ENCODE results near the gene DEPP1. TPM values are rescaled to one million over a fixed set of nuclear protein-coding genes. Genes with fewer than 3 reads are reported as not detected.

DEPP1 gene
- total RNA-seq, 1 experiment from 2014 or later = 0.54 TPM

DNA sequence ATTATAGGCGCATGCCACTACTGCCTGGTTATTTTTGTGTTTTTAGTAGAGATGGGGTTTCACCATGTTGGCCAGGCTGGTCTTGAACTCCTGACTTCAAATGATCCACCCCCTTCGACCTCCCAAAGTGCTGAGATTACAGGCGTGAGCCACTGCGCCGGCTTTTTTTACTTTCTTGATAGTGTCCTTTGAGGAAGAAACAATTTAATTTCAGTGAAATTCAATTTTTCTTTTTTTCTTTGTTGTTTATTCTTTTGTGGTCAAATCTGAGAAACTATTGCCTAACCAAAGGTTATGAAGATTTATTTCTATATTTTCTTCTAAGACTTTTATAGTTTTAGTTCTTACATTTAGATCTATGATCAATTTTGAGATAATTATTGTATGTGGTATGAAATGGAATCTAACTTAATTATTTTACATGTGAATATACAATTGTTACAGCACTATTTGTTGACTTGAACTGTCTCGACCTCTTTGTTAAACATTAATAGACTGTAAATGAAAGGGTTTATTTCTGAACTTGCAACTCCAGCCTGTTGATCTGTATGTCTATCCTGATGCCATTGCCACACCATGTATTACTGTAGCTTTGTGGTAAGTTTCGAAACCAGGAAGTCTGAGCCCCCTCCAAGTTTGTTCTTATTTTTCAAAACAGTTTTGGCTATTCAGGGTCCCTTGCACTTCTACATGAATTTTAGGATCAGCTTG, 38.8 kb downstream of the DEPP1 start:
- Histone ChIP-seq H3K9me3 (ENCODE audit: low read depth, low read length, poor library complexity, severe bottlenecking) (peaks cover 8% of the 10 kb centered on the region), H3K27ac (ENCODE audit: low read depth, low read length, poor library complexity, severe bottlenecking) (no peak overlapping the region), H3K4me3 (ENCODE audit: low read depth, low read length, poor library complexity, severe bottlenecking) (no peak overlapping the region), H3K27me3 (replicated peaks; ENCODE audit: insufficient read depth, low read depth, low read length, poor library complexity) (no peaks in the 10 kb centered on the region), H3K36me3 (ENCODE audit: insufficient read depth, low read length, poor library complexity, severe bottlenecking) (no peaks in the 10 kb centered on the region), H3K4me1 (ENCODE audit: insufficient read depth, low read length, poor library complexity, severe bottlenecking) (no peaks in the 10 kb centered on the region)
- TF ChIP-seq, protein P1, sequence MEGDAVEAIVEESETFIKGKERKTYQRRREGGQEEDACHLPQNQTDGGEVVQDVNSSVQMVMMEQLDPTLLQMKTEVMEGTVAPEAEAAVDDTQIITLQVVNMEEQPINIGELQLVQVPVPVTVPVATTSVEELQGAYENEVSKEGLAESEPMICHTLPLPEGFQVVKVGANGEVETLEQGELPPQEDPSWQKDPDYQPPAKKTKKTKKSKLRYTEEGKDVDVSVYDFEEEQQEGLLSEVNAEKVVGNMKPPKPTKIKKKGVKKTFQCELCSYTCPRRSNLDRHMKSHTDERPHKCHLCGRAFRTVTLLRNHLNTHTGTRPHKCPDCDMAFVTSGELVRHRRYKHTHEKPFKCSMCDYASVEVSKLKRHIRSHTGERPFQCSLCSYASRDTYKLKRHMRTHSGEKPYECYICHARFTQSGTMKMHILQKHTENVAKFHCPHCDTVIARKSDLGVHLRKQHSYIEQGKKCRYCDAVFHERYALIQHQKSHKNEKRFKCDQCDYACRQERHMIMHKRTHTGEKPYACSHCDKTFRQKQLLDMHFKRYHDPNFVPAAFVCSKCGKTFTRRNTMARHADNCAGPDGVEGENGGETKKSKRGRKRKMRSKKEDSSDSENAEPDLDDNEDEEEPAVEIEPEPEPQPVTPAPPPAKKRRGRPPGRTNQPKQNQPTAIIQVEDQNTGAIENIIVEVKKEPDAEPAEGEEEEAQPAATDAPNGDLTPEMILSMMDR (conservative IDR thresholded peaks at IDR 0.05; ENCODE audit: low read depth, low read length) = no peak
- TF ChIP-seq EZH2 (IDR thresholded peaks at IDR 0.05; ENCODE audit: borderline replicate concordance, low read depth, low read length, poor library complexity, severe bottlenecking) = no peak
- intact Hi-C loops (cut with micrococcal nuclease; ENCODE audit: unreplicated experiment) = no loop called here
- ChIA-PET CTCF (no interaction called here), POLR2A (ENCODE audit: low non-redundant PET) (no interaction called here)
- DNase-seq (ENCODE audit: low spot score) = no peak
- no TSS peak for BruUV-seq (replicated peaks)

DNA sequence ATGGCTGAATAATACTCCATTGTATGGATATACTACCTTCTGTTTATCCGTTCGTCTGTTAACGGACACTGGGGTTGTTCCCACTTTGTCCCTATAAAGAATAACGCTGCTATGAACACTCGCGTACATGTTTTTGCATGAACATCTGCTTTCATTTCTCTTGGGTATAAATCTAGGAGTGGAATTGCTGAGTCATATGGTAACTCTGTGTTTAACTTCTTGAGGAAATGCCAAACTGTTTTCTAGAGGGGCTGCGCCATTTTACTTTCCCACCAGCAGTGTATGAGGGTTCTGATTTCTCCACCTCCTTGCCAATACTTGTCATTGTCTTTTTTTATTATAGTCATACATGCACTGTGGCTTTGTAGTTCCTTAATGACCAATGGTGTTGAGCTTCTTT, 39.7 kb downstream of the DEPP1 start:
- no peak for TF ChIP-seq EZH2 (IDR thresholded peaks at IDR 0.05; ENCODE audit: borderline replicate concordance, low read depth, low read length, poor library complexity, severe bottlenecking)
- TF ChIP-seq, protein P1 (conservative IDR thresholded peaks at IDR 0.05; ENCODE audit: low read depth, low read length) = no peak
- BruUV-seq (replicated peaks) = no TSS peak
- Histone ChIP-seq H3K4me1 (ENCODE audit: insufficient read depth, low read length, poor library complexity, severe bottlenecking) (no peaks in the 10 kb centered on the region), H3K4me3 (ENCODE audit: low read depth, low read length, poor library complexity, severe bottlenecking) (no peak overlapping the region), H3K27ac (ENCODE audit: low read depth, low read length, poor library complexity, severe bottlenecking) (no peak overlapping the region), H3K9me3 (ENCODE audit: low read depth, low read length, poor library complexity, severe bottlenecking) (peaks cover under 1% of the 10 kb centered on the region), H3K27me3 (replicated peaks; ENCODE audit: insufficient read depth, low read depth, low read length, poor library complexity) (no peaks in the 10 kb centered on the region), H3K36me3 (ENCODE audit: insufficient read depth, low read length, poor library complexity, severe bottlenecking) (no peaks in the 10 kb centered on the region)
- no peak for DNase-seq (ENCODE audit: low spot score)
- intact Hi-C loops (cut with micrococcal nuclease; ENCODE audit: unreplicated experiment) = no loop called here
- CTCF ChIA-PET = no interaction called here
- POLR2A ChIA-PET (ENCODE audit: low non-redundant PET) = no interaction called here

DNA sequence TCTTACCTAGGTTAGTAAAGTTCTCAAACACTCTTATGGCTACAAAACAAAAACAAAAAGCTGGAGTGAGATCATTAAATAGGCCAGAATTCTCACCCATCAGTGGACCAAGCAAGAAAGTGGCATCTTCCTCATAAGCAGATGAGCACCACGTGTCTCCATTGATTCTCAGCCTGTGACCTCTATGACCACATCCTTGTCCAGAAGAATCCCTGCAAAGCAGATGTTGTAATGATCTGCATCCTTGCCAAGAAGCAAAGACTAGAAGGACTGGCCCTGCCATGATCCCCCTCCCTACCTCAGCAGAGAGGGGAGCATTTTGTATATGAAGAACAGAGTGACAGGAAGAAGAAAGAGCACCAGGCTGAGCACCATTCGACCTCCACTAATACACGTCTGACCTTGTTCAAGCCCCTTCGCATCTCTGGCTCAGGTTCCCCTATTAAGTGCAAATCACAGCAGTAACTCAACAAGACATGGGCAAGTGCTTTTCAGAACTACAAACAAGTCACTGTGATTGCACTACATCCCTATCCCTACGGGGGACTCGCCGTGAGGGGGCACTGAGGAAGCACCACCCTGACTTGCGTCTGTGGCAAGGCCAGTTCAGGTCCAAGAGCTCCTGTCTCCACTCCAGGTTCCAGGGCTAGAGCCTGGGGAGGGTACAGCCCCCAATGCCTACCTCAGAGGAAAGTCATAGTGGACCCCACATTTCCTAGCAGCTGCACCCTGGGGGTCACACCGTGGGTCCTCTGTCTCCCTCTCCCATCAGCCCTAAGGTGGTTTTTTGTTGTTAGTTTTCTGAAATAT, 41.2 kb downstream of the DEPP1 start:
- no peak for TF ChIP-seq EZH2 (IDR thresholded peaks at IDR 0.05; ENCODE audit: borderline replicate concordance, low read depth, low read length, poor library complexity, severe bottlenecking)
- TF ChIP-seq, protein P1 (conservative IDR thresholded peaks at IDR 0.05; ENCODE audit: low read depth, low read length) = no peak
- intact Hi-C loops (cut with micrococcal nuclease; ENCODE audit: unreplicated experiment) = no loop called here
- Histone ChIP-seq H3K4me3 (ENCODE audit: low read depth, low read length, poor library complexity, severe bottlenecking) (no peak overlapping the region), H3K36me3 (ENCODE audit: insufficient read depth, low read length, poor library complexity, severe bottlenecking) (no peaks in the 10 kb centered on the region), H3K27ac (ENCODE audit: low read depth, low read length, poor library complexity, severe bottlenecking) (no peak overlapping the region), H3K4me1 (ENCODE audit: insufficient read depth, low read length, poor library complexity, severe bottlenecking) (no peaks in the 10 kb centered on the region), H3K9me3 (ENCODE audit: low read depth, low read length, poor library complexity, severe bottlenecking) (no peaks in the 10 kb centered on the region), H3K27me3 (replicated peaks; ENCODE audit: insufficient read depth, low read depth, low read length, poor library complexity) (no peaks in the 10 kb centered on the region)
- ChIA-PET CTCF (no interaction called here), POLR2A (ENCODE audit: low non-redundant PET) (no interaction called here)
- BruUV-seq (replicated peaks) = no TSS peak
- DNase-seq (ENCODE audit: low spot score) = no peak

Measured in A673 (cell line).